Measurements from ENCODE around the gene HYAL2.

The HYAL2 gene

GRCh38 chr3:50323092-50323600, 601 bp upstream of the HYAL2 start:
- TF ChIP-seq PATZ1 (CRISPR knock-in tag; IDR thresholded peaks at IDR 0.05; ENCODE audit: borderline replicate concordance) (no peak), ZNF70 (CRISPR knock-in tag; IDR thresholded peaks at IDR 0.05) (no peak), ZNF8 (CRISPR knock-in tag; IDR thresholded peaks at IDR 0.05) (no peak), GLIS3 (CRISPR knock-in tag; IDR thresholded peaks at IDR 0.05) (no peak), ESRRG (CRISPR knock-in tag; IDR thresholded peaks at IDR 0.05) (no peak), ZC3H10 (CRISPR knock-in tag; IDR thresholded peaks at IDR 0.05) (no peak), PPARA (CRISPR knock-in tag; IDR thresholded peaks at IDR 0.05; ENCODE audit: borderline replicate concordance) (no peak), SNAI2 (CRISPR knock-in tag; IDR thresholded peaks at IDR 0.05) (no peak), TSHZ2 (CRISPR knock-in tag; IDR thresholded peaks at IDR 0.05) (no peak), POU6F1 (CRISPR knock-in tag; IDR thresholded peaks at IDR 0.05; ENCODE audit: borderline replicate concordance, low read depth) (no peak), ISL1 (CRISPR knock-in tag; IDR thresholded peaks at IDR 0.05) (no peak), ZFP30 (CRISPR knock-in tag; IDR thresholded peaks at IDR 0.05) (no peak), OSR1 (CRISPR knock-in tag; IDR thresholded peaks at IDR 0.05) (no peak), CREB5 (CRISPR knock-in tag; IDR thresholded peaks at IDR 0.05; ENCODE audit: low read depth) (no peak), BACH2 (CRISPR knock-in tag; IDR thresholded peaks at IDR 0.05; ENCODE audit: borderline replicate concordance) (no peak), RARB (CRISPR knock-in tag; IDR thresholded peaks at IDR 0.05) (no peak), TCF4 (CRISPR knock-in tag; IDR thresholded peaks at IDR 0.05; ENCODE audit: borderline replicate concordance) (no peak), TOX (CRISPR knock-in tag; IDR thresholded peaks at IDR 0.05; ENCODE audit: borderline replicate concordance) (no peak), ARNTL (CRISPR knock-in tag; IDR thresholded peaks at IDR 0.05; ENCODE audit: borderline replicate concordance, low read depth) (no peak)
- no peak for ATAC-seq

GRCh38 chr3:50322115-50322385, 495 bp downstream of the HYAL2 start:
- ATAC-seq, result no peak
- TF ChIP-seq RARB (CRISPR knock-in tag; IDR thresholded peaks at IDR 0.05) (no peak), ISL1 (CRISPR knock-in tag; IDR thresholded peaks at IDR 0.05) (no peak), PATZ1 (CRISPR knock-in tag; IDR thresholded peaks at IDR 0.05; ENCODE audit: borderline replicate concordance) (no peak), ESRRG (CRISPR knock-in tag; IDR thresholded peaks at IDR 0.05) (no peak), BACH2 (CRISPR knock-in tag; IDR thresholded peaks at IDR 0.05; ENCODE audit: borderline replicate concordance) (no peak), ARNTL (CRISPR knock-in tag; IDR thresholded peaks at IDR 0.05; ENCODE audit: borderline replicate concordance, low read depth) (no peak), POU6F1 (CRISPR knock-in tag; IDR thresholded peaks at IDR 0.05; ENCODE audit: borderline replicate concordance, low read depth) (no peak), TCF4 (CRISPR knock-in tag; IDR thresholded peaks at IDR 0.05; ENCODE audit: borderline replicate concordance) (no peak), TSHZ2 (CRISPR knock-in tag; IDR thresholded peaks at IDR 0.05) (no peak), ZNF70 (CRISPR knock-in tag; IDR thresholded peaks at IDR 0.05) (no peak)

Measured in SK-N-SH treated with all-trans-retinoic acid at 6 μM for 48 hours (cell line).